Hepatocyte (in vitro differentiated cells): ENCODE measurements around the gene LRRC4C.

Experiments
- CTCF ChIP-seq: fragments of 200-600 bp; sonication (generic); IDR thresholded peaks from 2 replicates; pipeline ENCODE4 v1.5.1; 2016; ENCODE audit warnings: antibody characterized with exemption, mild to moderate bottlenecking; ENCODE audit not compliant: poor library complexity
- EZH2 ChIP-seq: fragments of 200-600 bp; sonication (generic); IDR thresholded peaks from 2 replicates; pipeline ENCODE4 v1.6.1; 2016; ENCODE audit warnings: antibody characterized with exemption, mild to moderate bottlenecking, borderline replicate concordance
- EZH2phosphoT487 ChIP-seq: fragments of 200-600 bp; sonication (generic); IDR thresholded peaks from one replicate; pipeline ENCODE4 v1.6.1; 2018; ENCODE audit warnings: antibody characterized with exemption, mild to moderate bottlenecking, low read depth, moderate library complexity; ENCODE audit not compliant: unreplicated experiment, severe bottlenecking

GRCh38 chr11:41081756-41082285, 377.6 kb downstream of the LRRC4C start:
- TF ChIP-seq CTCF (no peak), EZH2 (no peak), EZH2phosphoT487 (no peak)
